Upper lobe of left lung (tissue), 6 donors: ENCODE data around the gene DHX9. TPM values are rescaled to one million over a fixed set of nuclear protein-coding genes. Genes with fewer than 3 reads are reported as not detected.

Experiments
- ATAC-seq, 2 donors: fragments of 200-7000 bp; cut with Tn5 transposase; one replicate each; pipeline ENCODE4 v1.9.1; 2022; ENCODE audit warnings: mild to moderate bottlenecking in 2 of 2, moderate library complexity in 2 of 2; ENCODE audit not compliant: low FRiP score in 2 of 2
- DNase-seq, 2 donors: peaks; one replicate each; pipeline ENCODE4 v3.0.0-alpha.2; 2019 to 2020
- H3K27ac ChIP-seq, 4 donors: fragments of 200-600 bp; sonication (generic); one replicate each; pipeline ENCODE4 v1.5.1; 2016 to 2019
- H3K27me3 ChIP-seq, 4 donors: fragments of 200-600 bp; sonication (generic); one replicate each; pipeline ENCODE4 v1.5.1; 2017 to 2019
- H3K36me3 ChIP-seq, 4 donors: fragments of 200-600 bp; sonication (generic); one replicate each; pipeline ENCODE4 v1.5.1; 2016 to 2019
- H3K4me1 ChIP-seq, 4 donors: fragments of 200-600 bp; sonication (generic); one replicate each; pipeline ENCODE4 v1.5.1; 2018 to 2019
- H3K4me3 ChIP-seq, 4 donors: fragments of 200-600 bp; sonication (generic); one replicate each; pipeline ENCODE4 v1.5.1; 2017 to 2019; ENCODE audit warnings: mild to moderate bottlenecking in 2 of 4, moderate library complexity in 1 of 4
- H3K9me3 ChIP-seq, 4 donors: fragments of 200-600 bp; sonication (generic); one replicate each; pipeline ENCODE4 v1.5.1; 2018 to 2019
- CTCF ChIP-seq, 6 experiments: fragments of 450-650 bp in 4 of 6; fragments of 200-600 bp in 2 of 6; sonication (generic) in 2 of 6; IDR thresholded peaks; one replicate each; pipeline ENCODE4 v1.5.1; 2016 to 2019; ENCODE audit warnings: antibody characterized with exemption in 6 of 6
- EP300 ChIP-seq, 4 donors: sonication (generic); formaldehyde crosslinking; IDR thresholded peaks; one replicate each; pipeline ENCODE4 v1.5.1; 2017; ENCODE audit warnings: antibody characterized with exemption in 4 of 4, control low read depth in 2 of 4
- POLR2A ChIP-seq, 4 donors: fragments of 450-650 bp; IDR thresholded peaks; one replicate each; pipeline ENCODE4 v1.5.1; 2016 to 2017; ENCODE audit warnings: antibody characterized with exemption in 4 of 4, mild to moderate bottlenecking in 2 of 4
- POLR2AphosphoS5 ChIP-seq, 2 donors: sonication (generic); formaldehyde crosslinking; IDR thresholded peaks; one replicate each; pipeline ENCODE4 v1.5.1; 2017; ENCODE audit warnings: antibody characterized with exemption in 2 of 2
- WGBS, 2 donors: methylation state at CpG; one replicate each; pipeline ENCODE4 v1.1.5; 2017 to 2018; 5-methylcytosine and 5-hydroxymethylcytosine counted together
- total RNA-seq, 6 donors: library from RNA; depleted of rRNA in 4 of 6; stranded (reverse); fragments of >200 nt in 4 of 6; gene quantifications; one replicate each; pipeline versions ENCODE4 v1.1.0 to v1.2.1, GENCODE V29; 2016 to 2021
- donor health status: DM: no; HTN: no; CAD: no; lungs with moderate emphysema.
- donor health status: DM: no; HTN: yes; CAD: no; lungs with severe emphysema.

Gene DHX9
- total RNA-seq, 6 donors from 2014 or later = 53.4 to 134 (median 91.7) TPM

DNA sequence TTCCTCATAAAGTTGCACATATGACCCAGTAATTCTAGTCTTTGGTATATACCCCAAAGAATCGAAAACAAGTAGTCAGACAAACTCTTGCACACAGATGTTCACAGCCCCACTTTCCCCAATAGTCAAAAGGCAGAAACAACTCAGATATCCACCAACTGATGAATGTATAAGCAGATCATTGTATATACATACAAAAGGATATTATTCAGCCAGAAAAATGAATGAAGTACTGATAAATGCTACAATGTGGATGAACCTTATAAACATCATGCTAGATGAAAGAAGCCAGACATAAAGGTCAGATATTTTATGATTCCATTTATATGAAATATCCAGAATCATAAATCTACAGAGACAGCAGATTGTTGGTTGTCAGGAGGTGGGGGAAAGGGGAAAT, 86.5 kb downstream of the DHX9 start:
- DNase-seq (no peak), ATAC-seq (no peak)
- H3K27ac ChIP-seq = no peak overlapping the region
- H3K4me1 ChIP-seq = peaks cover 0 to 4% (median 0%) of the 10 kb centered on the region in 4 donors
- no peak overlapping the region for H3K4me3 ChIP-seq
- 85 to 94% methylated on average over 1 of the region's 1 CpG for WGBS, 2 donors
- H3K27me3 ChIP-seq = no peaks in the 10 kb centered on the region
- no peaks in the 10 kb centered on the region for H3K9me3 ChIP-seq
- TF ChIP-seq POLR2AphosphoS5 (IDR thresholded peaks at IDR 0.05) (no peak), CTCF (IDR thresholded peaks at IDR 0.05) (no peak), EP300 (IDR thresholded peaks at IDR 0.05) (no peak), POLR2A (IDR thresholded peaks at IDR 0.05) (no peak)
- H3K36me3 ChIP-seq = no peaks in the 10 kb centered on the region

DNA sequence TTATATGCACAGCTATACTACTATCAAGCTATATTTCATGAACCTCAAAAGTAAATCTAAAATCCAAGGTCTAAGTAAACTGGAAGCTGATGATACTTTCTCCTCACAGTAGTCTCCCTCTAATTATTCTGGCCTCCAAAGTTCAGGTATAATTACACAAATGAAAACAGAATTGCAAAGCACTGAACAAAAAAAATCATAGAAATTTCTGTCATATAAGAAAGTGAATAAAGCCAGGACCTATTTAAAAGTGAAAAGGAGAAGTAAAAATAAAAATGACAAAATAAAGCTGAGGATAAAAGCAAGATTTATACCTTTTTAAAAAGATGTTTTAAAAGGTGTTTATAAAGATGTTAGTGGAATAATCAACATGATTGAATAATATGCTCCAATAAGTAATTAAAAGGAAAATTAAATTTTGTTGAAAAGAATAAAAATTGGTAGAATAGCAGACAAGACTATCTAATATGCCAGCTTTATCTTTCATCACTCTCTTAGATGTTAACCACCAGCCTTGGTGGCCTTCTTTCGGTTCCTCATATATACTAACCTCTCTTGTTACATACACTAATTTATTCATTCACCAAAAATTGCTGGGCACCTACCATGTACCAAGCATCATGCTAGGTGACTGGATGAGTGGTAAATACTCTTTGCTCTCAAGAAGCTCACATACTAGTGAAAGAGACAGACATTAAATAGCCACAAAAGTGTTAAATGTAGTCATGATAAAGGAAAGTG, 88.7 kb downstream of the DHX9 start:
- no peaks in the 10 kb centered on the region for H3K27me3 ChIP-seq
- no peak for DNase-seq
- H3K4me3 ChIP-seq = no peak overlapping the region
- H3K4me1 ChIP-seq = peaks cover 0 to 4% (median 0%) of the 10 kb centered on the region in 4 donors
- H3K27ac ChIP-seq = no peak overlapping the region
- 80 to 83% methylated on average over 1 of the region's 1 CpG for WGBS, 2 donors
- TF ChIP-seq POLR2A (IDR thresholded peaks at IDR 0.05) = no peak
- no peak for TF ChIP-seq CTCF (IDR thresholded peaks at IDR 0.05)
- no peak for TF ChIP-seq POLR2AphosphoS5 (IDR thresholded peaks at IDR 0.05)
- no peak for TF ChIP-seq EP300 (IDR thresholded peaks at IDR 0.05)
- ATAC-seq = no peak
- no peaks in the 10 kb centered on the region for H3K36me3 ChIP-seq
- H3K9me3 ChIP-seq = no peaks in the 10 kb centered on the region

DNA sequence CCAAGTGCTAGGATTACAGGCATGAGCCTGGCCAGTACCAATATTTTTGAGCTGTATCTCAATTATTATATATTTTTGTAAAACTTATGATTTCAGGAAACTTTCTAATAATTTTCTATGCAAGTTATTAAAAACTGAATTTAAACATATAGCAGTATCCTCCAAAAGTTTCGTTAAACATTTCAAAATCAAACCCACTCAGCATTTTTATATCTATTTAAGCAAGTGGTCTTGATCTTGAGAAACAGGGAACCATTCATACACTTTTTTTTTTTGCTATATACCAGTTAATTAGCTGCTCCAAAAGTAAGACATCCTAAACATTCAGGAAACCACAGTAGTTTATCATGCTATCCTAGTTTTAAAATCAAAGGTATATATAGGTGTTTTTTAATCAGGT, 91.8 kb downstream of the DHX9 start:
- Histone ChIP-seq H3K4me3 (no peak overlapping the region), H3K4me1 (peaks cover 0 to 4% (median 0%) of the 10 kb centered on the region in 4 donors), H3K9me3 (no peaks in the 10 kb centered on the region), H3K36me3 (no peaks in the 10 kb centered on the region), H3K27me3 (no peaks in the 10 kb centered on the region), H3K27ac (no peak overlapping the region)
- WGBS, 2 donors = 74 to 75% methylated on average over 1 of the region's 1 CpG
- DNase-seq = no peak
- no peak for TF ChIP-seq EP300 (IDR thresholded peaks at IDR 0.05)
- TF ChIP-seq CTCF (IDR thresholded peaks at IDR 0.05) = no peak
- no peak for TF ChIP-seq POLR2A (IDR thresholded peaks at IDR 0.05)
- no peak for TF ChIP-seq POLR2AphosphoS5 (IDR thresholded peaks at IDR 0.05)
- no peak for ATAC-seq

DNA sequence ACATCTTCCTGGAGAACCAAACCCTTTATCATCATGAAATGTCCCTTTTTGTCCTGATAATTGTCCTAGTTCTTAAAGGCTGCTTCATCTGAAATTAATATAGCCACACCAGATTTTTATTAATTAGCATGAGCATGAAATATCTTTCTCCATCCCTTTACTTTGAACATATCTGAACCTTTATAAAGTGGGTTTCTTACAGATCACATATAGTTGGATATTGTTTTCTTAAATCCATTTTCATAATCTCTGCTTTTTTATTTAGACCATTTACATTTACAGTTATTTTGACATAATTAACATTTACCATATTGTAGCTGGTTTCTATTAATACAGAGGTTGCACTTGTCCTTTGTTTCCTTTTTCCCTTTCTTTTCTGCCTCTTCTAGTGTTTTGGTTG, 96.6 kb downstream of the DHX9 start:
- Histone ChIP-seq H3K4me3 (no peak overlapping the region), H3K4me1 (no peaks in the 10 kb centered on the region), H3K9me3 (no peaks in the 10 kb centered on the region), H3K36me3 (no peaks in the 10 kb centered on the region), H3K27me3 (no peaks in the 10 kb centered on the region), H3K27ac (no peak overlapping the region)
- DNase-seq = no peak
- no peak for ATAC-seq
- TF ChIP-seq EP300 (IDR thresholded peaks at IDR 0.05) (no peak), POLR2AphosphoS5 (IDR thresholded peaks at IDR 0.05) (no peak), CTCF (IDR thresholded peaks at IDR 0.05) (no peak), POLR2A (IDR thresholded peaks at IDR 0.05) (no peak)

Other genes with a start within 250 kb of the DHX9 start
- gene RGS16, start 235.0 kb upstream of the DHX9 start, total RNA-seq = 10 to 100 TPM in 4 of 6 donors, 1 to 10 TPM in 2; 3.1 to 27.2 (median 16.2) TPM
- under 1 TPM in 1 of 6 donors, not detected in 5; 0.20 TPM for gene RGS8, start 154.8 kb upstream of the DHX9 start, total RNA-seq
- gene NPL, start 49.6 kb upstream of the DHX9 start, total RNA-seq = 10 to 100 TPM; 16.6 to 99.5 (median 33.2) TPM
- not detected for gene SHCBP1L, start 113.8 kb downstream of the DHX9 start, total RNA-seq
- 100 to 1,000 TPM in 5 of 6 donors, 10 to 100 TPM in 1; 92.0 to 232 (median 134) TPM for gene LAMC1, start 184.1 kb downstream of the DHX9 start, total RNA-seq